SIG-M5 treated with dmso at 0.1 percent for 504 hours (cell line): ENCODE data around the gene PBX1.

Source experiments
- DNase-seq: peaks from one replicate; lab custom pipeline; 2025; ENCODE audit not compliant: unreplicated experiment; lab: John Stamatoyannopoulos, UW

The PBX1 gene

GRCh38 chr1:164718821-164719220 is 159.8 kb downstream of the PBX1 start:
- DNase-seq, result no peak

- no peak for DNase-seq
Observed at GRCh38 chr1:164719676-164720439, 160.9 kb downstream of the PBX1 start.

- DNase-seq, result peak; percentile 44
Observed at GRCh38 chr1:164720440-164721227, 161.7 kb downstream of the PBX1 start.

GRCh38 chr1:164721228-164721496 is 162.2 kb downstream of the PBX1 start:
- DNase-seq, result no peak

GRCh38 chr1:164723296-164723798 is 164.4 kb downstream of the PBX1 start:
- DNase-seq, result no peak

- DNase-seq, result no peak
Observed at GRCh38 chr1:164725401-164725800, 166.4 kb downstream of the PBX1 start.

- DNase-seq, result no peak
Observed at GRCh38 chr1:164726235-164726634, 167.3 kb downstream of the PBX1 start.

GRCh38 chr1:164728719-164729118 is 169.7 kb downstream of the PBX1 start:
- no peak for DNase-seq

- DNase-seq, result no peak
Observed at GRCh38 chr1:164731161-164731876, 172.3 kb downstream of the PBX1 start.

- DNase-seq, result no peak
Observed at GRCh38 chr1:164733070-164733469, 174.1 kb downstream of the PBX1 start.

GRCh38 chr1:164733734-164734133 is 174.8 kb downstream of the PBX1 start:
- no peak for DNase-seq

GRCh38 chr1:164735315-164736052 is 176.5 kb downstream of the PBX1 start:
- no peak for DNase-seq

- DNase-seq, result no peak
Observed at GRCh38 chr1:164736137-164736536, 177.2 kb downstream of the PBX1 start.

- DNase-seq, result no peak
Observed at GRCh38 chr1:164739189-164739588, 180.2 kb downstream of the PBX1 start.

- DNase-seq, result no peak
Observed at GRCh38 chr1:164740000-164740526, 181.1 kb downstream of the PBX1 start.

- no peak for DNase-seq
Observed at GRCh38 chr1:164742745-164743144, 183.8 kb downstream of the PBX1 start.

- no peak for DNase-seq
Observed at GRCh38 chr1:164743976-164744375, 185.0 kb downstream of the PBX1 start.

GRCh38 chr1:164745736-164746135 is 186.8 kb downstream of the PBX1 start:
- DNase-seq, result no peak

- DNase-seq, result no peak
Observed at GRCh38 chr1:164746632-164747031, 187.6 kb downstream of the PBX1 start.

- no peak for DNase-seq
Observed at GRCh38 chr1:164748253-164748899, 189.4 kb downstream of the PBX1 start.
